ENCODE results near the gene SRP14.

Gene SRP14

GRCh38 chr15:40038638-40039543 is at the start of gene SRP14:
TSS of gene SRP14 (minus strand) at chr15:40039181. CDS start at chr15:40039116, 65 bp downstream.
- H3K4me3 ChIP-seq (replicated peaks; ENCODE audit: low read depth, low read length), result peak within 1 kb of the TSS; percentile 90
- DNase-seq (ENCODE audit: low read depth), result peak; percentile 94
- TF ChIP-seq CTCF (IDR thresholded peaks at IDR 0.05; ENCODE audit: low read length, missing control alignments), result no peak

- DNase-seq (ENCODE audit: low read depth), result no peak
- TF ChIP-seq CTCF (IDR thresholded peaks at IDR 0.05; ENCODE audit: low read length, missing control alignments), result no peak
Measured at GRCh38 chr15:40087991-40088928, 49.3 kb upstream of the SRP14 start.

GRCh38 chr15:40087068-40087810 is 48.3 kb upstream of the SRP14 start:
- TF ChIP-seq CTCF (IDR thresholded peaks at IDR 0.05; ENCODE audit: low read length, missing control alignments), result no peak
- no peak for DNase-seq (ENCODE audit: low read depth)

More at GRCh38 chr15:40087991-40088928, 49.3 kb upstream of the SRP14 start:
- H3K4me3 ChIP-seq (replicated peaks; ENCODE audit: low read depth, low read length), result no peak overlapping the region

GRCh38 chr15:40085266-40085665 is 46.3 kb upstream of the SRP14 start:
- no peak for DNase-seq (ENCODE audit: low read depth)
- H3K4me3 ChIP-seq (replicated peaks; ENCODE audit: low read depth, low read length), result no peak overlapping the region
- no peak for TF ChIP-seq CTCF (IDR thresholded peaks at IDR 0.05; ENCODE audit: low read length, missing control alignments)

More at GRCh38 chr15:40087068-40087810, 48.3 kb upstream of the SRP14 start:
- H3K4me3 ChIP-seq (replicated peaks; ENCODE audit: low read depth, low read length), result no peak overlapping the region

- no peak overlapping the region for H3K4me3 ChIP-seq (replicated peaks; ENCODE audit: low read depth, low read length)
Measured at GRCh38 chr15:40084650-40085049, 45.7 kb upstream of the SRP14 start.

More at GRCh38 chr15:40084650-40085049, 45.7 kb upstream of the SRP14 start:
- no peak for DNase-seq (ENCODE audit: low read depth)
- TF ChIP-seq CTCF (IDR thresholded peaks at IDR 0.05; ENCODE audit: low read length, missing control alignments), result no peak
